Measurements from ENCODE around the gene SIM1.

SIM1 gene

DNA sequence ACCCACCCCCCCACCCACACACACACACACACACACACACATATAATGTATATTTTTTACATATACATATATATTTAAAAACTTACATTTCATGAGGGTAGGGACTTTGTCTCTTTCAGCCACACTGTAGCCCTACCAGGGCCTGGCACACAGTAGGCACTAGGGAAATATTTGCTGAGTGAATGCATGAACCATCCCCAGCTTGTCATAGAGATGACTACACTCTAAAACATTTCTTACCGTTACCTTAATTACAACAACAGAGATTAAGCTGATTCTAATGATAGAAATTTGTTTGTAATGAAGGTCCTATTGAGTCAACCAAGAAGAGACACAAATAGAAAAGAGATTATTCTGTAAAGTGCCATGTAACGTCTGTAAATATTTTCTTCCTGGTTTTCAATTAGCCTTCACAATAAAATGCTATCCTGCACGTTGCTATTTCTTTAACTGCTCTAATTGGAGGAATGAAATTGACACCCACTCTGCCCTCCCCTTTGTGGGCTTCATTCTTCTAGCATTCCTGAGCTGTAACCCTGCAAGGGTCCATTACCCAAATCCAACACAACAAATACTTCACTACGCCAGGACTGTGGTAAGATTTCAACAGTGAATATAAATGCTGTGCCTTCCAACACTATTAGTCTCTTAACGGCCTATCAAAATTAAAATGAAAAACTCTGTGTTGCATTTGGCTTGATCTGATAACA lies 30.8 kb downstream of the SIM1 start:
- FAIRE-seq, result no peak

DNA sequence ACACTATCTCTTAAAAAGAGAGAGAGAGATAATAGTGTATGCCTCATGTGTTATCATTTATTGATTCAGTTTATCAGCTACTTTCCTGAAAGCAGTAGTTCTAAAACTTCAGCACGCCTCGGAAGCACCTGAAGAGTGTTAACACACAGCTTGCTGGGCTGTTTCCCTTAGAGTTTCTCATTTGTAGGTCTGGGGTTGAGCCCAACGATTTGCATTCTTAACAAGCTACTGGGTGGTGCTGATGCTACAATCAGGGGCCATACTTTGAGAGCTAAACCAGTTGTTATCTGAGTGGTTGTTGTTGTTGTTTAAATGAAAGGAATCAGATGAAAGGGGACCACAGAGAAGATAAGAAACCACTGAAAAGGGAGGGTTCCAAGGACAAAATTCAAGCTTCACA lies 32.6 kb downstream of the SIM1 start:
- no peak for FAIRE-seq
- no peak for DNase-seq (ENCODE audit: insufficient read length, low spot score)

More for the DNA sequence above, 30.8 kb downstream of the SIM1 start:
- DNase-seq (ENCODE audit: insufficient read length, low spot score), result no peak

DNA sequence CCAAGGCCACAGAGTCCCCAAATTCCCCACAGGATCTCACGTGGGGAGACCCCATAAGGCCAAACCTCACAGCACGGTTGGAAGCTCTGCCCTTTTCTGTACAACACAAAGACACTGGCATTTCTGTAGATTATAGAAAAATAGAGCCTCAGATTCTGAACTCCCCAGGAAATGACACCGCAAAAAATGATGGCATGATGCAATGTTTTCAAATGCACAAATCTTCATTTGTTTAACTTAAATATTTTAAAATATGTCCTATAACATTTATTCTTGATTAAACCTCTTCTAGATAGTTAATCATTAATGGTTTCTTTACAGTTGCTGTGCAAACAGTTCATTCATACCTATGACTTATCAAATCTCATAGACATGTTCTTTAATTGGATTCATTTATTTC lies 33.8 kb downstream of the SIM1 start:
- no peak for DNase-seq (ENCODE audit: insufficient read length, low spot score)
- FAIRE-seq, result no peak

DNA sequence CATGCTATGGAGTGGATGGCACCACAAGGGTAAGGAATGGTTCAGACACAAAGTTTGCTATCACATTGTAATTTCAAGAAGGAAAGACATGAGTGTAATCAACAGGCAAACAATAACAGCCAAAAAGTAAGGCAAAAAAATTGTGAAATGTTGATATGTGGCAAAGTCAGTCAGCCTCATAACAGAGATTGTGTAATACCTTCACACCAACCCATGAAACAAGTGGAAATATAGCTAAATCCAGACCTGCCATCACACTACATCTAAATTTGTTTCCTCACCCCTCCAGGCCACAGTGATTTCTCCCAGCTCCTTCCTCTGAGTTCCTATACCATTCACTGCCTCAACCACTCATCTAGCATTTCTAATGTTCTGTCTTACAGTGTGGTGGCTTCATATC lies 37.3 kb downstream of the SIM1 start:
- FAIRE-seq, result no peak
- DNase-seq (ENCODE audit: insufficient read length, low spot score), result no peak

DNA sequence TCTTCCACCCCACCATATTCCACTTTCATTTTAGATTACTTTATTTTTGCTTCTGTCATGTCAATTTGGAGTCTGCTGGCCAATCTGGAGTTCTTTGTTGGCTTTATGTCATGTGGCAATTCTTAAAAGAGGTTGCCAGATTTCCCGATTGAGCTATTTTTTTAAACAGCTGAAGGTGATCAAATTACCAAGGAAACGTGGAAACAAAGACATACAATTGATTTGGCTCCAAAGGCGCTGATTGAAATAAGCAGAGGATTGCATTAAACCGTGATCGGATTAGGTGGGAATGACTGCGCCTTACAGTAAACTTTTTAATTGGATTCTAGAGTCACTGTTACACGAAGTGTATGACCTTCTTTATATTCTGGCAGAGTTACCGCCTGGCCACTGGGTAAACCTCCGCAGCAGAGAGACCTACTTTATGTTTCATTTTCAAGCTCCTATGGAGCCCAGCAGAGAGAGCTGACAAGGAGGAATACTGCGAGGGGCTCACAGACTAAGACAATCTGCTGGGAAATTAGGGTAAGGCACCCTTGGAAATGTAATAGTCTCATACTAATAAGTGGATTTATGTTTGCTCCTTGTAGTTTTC lies 37.9 kb downstream of the SIM1 start:
- DNase-seq (ENCODE audit: insufficient read length, low spot score) (no peak), FAIRE-seq (no peak)

DNA sequence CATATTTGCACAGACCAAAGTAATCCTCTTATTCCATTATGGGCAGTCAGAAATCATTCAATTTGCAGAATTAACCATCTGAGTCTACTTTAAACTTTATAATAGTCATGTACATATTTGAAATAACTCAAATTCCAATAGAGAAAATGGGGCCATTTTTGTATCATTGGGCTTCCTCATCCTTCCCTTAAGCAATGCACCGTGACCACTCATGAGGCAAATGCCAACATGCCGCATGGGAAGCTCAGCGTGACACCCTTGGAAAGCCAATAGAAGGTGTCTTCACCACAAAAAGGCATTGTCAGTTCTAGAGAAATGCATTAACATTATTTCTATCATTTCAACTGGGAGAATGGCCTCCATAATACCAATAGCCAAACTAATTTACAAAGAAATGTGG lies 38.5 kb downstream of the SIM1 start:
- DNase-seq (ENCODE audit: insufficient read length, low spot score), result no peak
- FAIRE-seq, result no peak

DNA sequence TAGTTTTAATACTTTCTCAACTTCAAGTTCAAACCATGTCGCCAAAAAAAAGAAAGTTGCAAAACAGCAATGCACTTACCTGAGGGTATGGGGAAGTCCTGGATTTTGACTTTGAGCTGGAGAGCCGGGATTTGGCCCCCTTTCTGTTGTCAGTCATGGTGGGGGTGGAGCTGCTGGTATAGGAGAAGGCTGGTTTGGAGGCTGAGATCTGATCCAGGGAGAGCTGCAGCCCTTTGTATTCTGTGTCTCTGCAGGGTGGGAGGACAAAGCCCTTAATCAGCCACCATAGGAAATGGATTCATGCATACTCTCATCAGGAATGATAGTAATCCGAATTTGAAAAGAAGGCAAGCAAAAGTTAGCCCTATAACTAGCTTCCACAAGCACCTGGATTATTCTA lies 44.0 kb downstream of the SIM1 start:
- FAIRE-seq (no peak), DNase-seq (ENCODE audit: insufficient read length, low spot score) (no peak)

DNA sequence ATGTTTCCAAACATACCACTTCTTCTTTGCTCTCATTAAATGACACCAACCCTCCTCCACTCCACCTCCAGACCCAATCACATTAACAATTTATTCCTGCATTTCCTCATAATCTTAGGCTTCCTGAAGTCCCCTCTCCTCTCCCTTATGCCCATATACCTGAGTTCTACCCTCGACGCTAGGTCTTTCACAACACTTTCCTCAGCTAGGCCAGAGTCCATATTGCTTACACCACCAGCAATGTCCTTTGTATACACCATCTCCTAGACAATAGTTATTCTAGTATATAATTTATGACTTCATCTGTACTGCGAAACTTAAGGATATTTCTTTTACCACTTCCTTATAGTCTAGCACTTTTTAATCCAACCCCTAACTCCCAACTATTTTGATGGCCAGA lies 47.7 kb downstream of the SIM1 start:
- FAIRE-seq (no peak), DNase-seq (ENCODE audit: insufficient read length, low spot score) (no peak)

DNA sequence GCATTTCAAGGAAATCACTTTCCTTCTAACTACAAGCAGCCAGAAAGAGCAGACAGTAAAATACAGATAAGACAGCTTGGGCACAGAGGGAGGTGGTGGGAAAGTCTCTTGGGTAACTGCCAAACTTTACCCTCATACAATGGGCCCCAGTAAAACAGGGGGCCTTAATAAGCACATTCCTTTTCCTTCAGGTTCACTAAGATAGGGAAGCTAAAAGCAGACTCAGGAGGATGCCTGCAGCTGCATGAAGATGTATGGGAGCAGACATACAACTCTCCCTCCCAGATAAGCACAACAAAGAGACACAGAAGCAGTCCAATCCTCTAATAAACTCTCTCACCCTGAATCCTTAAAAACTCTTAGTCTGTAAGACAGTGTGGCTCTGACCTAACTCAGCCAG lies 49.0 kb downstream of the SIM1 start:
- no peak for FAIRE-seq
- DNase-seq (ENCODE audit: insufficient read length, low spot score), result no peak

DNA sequence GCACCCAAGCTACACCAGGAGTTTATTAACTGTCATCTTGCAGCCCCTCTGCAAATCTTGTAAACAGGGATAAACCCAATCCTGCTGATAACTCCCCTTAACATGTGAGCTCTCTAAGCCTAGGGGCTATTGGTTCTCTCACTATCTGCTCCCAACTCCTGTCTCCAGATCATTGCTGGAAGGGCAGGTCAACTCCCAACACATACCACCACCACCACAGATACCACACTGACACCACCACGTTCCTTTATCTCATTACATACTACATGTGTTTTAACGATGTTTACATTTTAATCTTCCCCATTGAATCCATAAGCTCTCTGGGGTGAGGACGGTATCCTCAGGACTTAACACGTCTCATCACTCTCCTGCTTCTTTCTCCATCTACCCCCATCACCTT lies 51.8 kb downstream of the SIM1 start:
- FAIRE-seq (peak; percentile 55), DNase-seq (ENCODE audit: insufficient read length, low spot score) (no peak)

DNA sequence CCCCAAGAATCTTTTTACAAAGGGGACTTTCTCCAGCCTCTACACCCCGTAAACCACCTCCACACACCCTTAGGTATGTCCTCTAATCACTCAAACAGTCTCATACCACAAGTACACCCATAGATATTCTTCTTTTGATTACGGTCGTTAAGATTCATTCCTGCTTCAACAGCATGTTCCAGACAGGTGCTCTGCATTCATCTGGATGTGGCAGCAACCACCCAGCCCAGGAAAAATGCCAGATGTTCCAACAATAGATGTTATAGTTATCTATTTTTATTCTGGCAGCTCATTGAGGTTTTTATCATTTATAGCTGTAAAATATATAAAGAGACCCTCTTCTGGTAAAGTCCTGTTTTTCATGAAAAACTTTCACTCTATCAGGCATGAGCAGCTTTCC lies 60.7 kb downstream of the SIM1 start:
- FAIRE-seq (no peak), DNase-seq (ENCODE audit: insufficient read length, low spot score) (no peak)

DNA sequence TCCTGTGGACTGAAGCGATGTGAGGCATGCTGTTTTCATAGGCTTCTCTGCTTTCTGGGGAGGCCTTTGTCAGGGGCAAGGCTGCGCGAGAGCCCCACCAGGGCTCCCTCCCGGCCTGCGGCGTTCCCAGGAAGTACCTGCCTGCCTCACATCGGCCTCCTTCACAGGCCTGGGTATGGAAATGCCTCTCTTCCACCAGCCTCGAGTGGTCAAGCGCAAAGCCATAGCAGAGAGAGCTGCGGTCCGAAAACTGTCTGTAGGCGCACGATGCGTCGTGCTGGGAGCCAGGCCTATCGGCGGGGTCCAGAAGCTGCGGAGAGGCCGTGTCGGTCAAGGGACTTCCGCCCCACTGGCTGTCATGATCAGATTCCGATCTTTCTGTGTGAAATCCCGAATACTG lies 71.2 kb downstream of the SIM1 start:
- DNase-seq (ENCODE audit: insufficient read length, low spot score), result no peak
- FAIRE-seq, result no peak

DNA sequence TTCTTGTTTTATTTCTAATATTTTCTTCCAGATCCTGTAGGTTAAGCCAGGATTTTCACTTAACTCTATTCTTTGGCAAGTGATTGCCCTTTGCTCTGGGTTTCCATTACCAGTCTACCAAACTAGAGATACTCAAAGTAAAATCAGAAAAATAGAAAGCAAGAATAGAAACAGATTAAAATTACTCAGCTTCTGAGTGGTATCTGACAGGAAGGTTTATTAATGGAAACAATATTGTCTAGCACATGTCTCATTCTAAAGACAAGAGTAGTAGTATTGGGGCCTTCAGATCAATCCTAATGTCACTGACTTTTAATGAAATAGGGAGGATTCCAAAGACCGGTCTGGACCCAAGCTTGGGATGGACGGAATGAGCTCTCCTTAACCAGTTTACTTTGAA lies 72.3 kb downstream of the SIM1 start:
- no peak for FAIRE-seq
- no peak for DNase-seq (ENCODE audit: insufficient read length, low spot score)

DNA sequence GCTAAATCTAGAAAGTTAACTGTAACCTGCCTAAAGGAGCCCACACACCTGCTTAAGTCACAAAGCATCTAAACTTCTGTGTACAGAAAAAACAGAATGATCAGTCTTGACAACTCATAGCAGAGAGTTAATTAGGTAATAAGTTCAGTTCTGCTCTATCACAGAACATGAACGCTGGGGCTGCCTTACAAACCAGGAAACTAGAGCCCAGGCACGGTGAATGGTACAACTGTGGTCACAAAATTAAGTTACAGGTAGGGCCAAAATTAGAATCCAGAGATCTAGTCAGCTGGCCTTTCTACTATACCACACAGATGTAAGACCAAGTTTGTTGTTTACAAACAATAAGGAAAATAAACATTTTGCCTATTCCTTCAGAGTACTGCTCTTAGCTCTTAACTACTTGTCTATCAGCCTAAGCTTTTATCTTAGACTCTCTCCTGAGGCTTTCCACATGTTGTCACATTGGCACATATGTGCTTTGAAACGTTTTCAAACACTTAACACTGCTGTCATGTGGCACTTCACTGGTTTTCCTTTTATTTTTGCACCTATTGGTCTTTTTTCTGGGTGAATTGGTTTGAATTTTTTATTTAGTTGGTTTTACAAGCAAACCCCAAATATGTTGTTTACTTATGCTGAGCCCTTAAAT lies 75.7 kb downstream of the SIM1 start:
- no peak for FAIRE-seq

DNA sequence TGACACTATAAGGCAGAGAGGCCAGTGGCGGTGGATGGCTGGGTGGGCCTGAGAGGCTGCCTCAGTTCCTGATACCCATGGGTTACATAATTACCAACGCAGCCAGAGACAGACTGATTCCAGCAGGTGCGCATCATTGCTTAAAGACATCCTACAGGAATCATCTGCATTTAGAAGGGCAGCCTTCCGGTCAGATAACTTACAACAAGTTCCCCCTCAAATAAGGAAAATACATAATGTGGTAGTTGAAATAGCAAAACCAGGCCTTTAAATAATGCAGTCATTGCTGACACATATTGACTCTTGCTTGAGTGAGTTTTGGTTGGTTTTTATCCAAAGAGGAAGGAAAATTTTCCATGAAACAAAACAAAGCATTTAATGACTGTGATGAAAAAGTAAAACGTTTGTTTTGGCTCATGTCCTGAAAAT lies 81.9 kb downstream of the SIM1 start:
- DNase-seq (ENCODE audit: insufficient read length, low spot score) (no peak), FAIRE-seq (no peak)

More for the DNA sequence above, 75.7 kb downstream of the SIM1 start:
- DNase-seq (ENCODE audit: insufficient read length, low spot score), result no peak

DNA sequence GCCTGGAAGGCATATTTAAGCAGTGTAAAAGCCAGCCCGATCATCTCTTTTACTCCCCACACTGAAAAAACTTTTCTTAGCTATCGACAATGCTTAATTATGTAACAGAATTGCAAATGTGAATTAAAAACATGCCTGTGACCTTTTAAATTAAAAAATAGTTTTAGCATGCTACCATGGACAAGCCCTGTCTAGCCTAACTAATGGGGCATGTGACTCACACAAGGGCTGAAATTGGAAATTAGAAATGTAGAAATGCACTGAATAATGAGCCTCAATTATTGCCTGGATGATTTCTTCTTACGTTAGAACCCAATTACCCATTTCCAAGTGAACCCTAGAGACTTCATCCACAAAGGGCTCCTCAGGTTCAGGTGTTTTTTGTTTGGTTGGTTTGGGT lies 82.7 kb downstream of the SIM1 start:
- DNase-seq (ENCODE audit: insufficient read length, low spot score) (no peak), FAIRE-seq (no peak)

DNA sequence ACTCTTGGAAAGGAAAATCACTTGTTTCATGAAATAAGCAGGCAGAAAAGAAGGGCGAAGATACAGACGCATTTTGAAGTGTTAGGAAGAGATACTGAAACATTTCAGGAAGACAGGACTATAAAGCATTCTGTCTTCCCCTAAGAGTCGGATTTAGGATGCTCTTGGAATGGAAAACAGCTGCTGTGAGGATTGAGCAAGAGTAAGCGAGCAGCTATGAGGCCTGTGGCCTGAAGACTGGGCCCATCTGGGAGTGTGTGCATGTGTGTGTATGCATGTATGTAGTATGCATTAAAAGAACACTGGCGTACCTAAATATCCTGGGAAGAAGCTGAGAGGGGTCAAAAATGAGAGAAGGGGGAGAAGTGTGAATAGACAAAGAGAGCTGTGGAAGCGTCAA lies 83.6 kb downstream of the SIM1 start:
- FAIRE-seq, result no peak

DNA sequence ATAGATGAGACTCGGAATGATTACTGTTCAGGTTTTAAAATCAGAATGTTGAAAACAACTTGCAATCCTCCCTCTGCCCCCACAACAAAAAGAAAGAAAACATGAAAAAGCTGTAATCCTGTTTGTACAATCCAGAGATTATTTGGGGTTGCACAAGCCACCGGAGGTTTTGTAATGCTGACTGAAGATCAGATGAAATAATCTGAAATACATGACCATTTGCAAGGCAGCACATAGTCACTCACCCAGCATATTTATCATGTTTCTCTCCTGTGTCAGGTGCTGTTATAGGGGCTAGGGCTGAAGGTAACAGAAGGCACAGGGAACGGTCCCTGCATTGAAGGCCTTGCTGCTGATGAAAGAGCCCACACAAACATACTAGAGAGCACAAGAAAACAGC lies 85.3 kb downstream of the SIM1 start:
- DNase-seq (ENCODE audit: insufficient read length, low spot score) (no peak), FAIRE-seq (no peak)

More for the DNA sequence above, 83.6 kb downstream of the SIM1 start:
- DNase-seq (ENCODE audit: insufficient read length, low spot score), result no peak

DNA sequence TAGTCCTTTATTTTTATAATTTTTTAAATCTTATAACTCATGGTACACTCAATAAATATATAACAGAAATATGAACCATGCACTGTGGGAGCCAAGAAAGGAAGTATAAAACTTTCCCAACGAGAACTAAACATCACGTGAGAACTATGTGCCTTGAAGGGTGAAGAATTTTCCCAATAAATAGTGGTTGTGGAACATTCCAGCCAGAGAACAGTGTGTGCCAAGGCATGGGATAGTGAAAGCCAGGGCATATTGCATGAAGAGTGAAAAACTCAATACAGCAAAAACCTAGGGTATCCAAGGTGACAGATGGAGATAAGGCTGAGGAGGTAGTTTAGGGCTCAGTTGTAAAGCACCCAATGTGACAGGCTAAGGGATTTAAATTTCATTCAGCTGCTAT lies 86.1 kb downstream of the SIM1 start:
- DNase-seq (ENCODE audit: insufficient read length, low spot score) (no peak), FAIRE-seq (no peak)

DNA sequence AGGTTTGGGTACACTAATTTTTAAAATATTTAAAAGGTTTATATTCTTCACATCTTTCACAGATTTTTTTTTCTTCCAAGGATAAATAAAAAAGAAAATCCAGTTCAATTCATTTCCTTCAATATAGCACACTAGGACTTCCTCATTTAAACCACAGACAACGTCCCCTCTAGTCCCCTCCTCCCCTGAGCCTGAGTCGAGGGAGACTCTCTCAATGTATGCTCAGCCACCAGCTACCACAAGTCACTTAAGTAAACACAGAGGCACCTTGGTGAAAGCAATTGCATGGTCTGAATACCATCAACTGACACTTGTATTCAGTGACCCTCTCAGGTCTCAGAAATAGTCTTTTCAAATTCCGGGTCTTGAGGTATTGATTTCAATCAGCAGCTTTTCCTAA lies 88.6 kb downstream of the SIM1 start:
- no peak for FAIRE-seq

DNA sequence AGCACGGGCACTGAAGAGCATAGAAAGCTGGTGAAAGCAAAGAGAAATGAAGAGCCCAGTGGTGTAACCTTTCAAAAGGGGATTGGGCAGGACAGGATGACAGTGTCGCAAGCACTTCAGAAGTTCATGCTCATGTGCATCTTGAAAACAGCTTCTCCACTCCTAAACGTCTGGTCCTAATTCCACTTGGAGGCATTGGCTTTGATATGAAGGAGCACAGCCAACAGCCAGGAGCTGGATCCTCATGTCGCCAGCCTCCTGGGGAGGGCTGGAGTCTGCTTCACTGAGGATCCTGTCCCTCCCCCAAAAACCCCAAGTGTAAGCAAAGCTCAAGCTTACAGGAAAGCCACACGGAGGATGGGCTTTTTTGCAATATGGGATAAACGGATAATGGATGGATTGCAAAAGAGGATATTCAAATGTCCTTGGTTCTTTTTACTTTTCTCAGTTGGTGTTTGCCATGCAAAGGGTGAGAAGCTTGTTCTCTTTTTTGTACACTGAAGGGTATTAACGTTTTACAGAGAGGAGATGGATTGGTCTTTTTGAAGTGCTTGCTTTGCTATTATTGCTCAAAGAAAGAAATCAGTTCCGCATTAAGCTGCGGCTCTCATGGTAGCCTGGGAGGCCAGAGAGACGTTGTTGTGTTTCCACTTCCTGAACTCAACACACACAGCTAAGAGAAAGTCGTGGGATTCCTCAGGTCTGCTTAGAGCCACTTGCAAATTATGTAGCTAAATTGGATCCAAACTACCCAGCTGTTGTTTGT lies 92.2 kb downstream of the SIM1 start:
- no peak for FAIRE-seq

More for the DNA sequence above, 88.6 kb downstream of the SIM1 start:
- DNase-seq (ENCODE audit: insufficient read length, low spot score), result no peak

More for the DNA sequence above, 92.2 kb downstream of the SIM1 start:
- no peak for DNase-seq (ENCODE audit: insufficient read length, low spot score)

Data from GM19239 (cell line).